ENCODE results near the gene NLK.
A peak's percentile ranks its signal among the peaks of the same experiment; 100 is the strongest.

- no peak for TF ChIP-seq CTCF (IDR thresholded peaks at IDR 0.05; ENCODE audit: extremely low read depth in 1 of 2, insufficient read depth in 1 of 2, low read depth in 1 of 2, low read length in 2 of 2)
- no peak for TF ChIP-seq MYC (IDR thresholded peaks at IDR 0.05; ENCODE audit: low read depth, low read length)
- no peak for TF ChIP-seq EZH2 (IDR thresholded peaks at IDR 0.05; ENCODE audit: borderline replicate concordance, low read depth, low read length, severe bottlenecking)
- no peak for TF ChIP-seq POLR2AphosphoS5 (IDR thresholded peaks at IDR 0.05; ENCODE audit: insufficient read depth, low read depth, low read length)
- peak; percentile 52 for TF ChIP-seq GATA2 (IDR thresholded peaks at IDR 0.05; ENCODE audit: insufficient read depth, insufficient read length, low read depth, low read length)
- TF ChIP-seq POLR2A (IDR thresholded peaks at IDR 0.05; ENCODE audit: low read depth, low read length) = no peak
- TF ChIP-seq MAX (IDR thresholded peaks at IDR 0.05; ENCODE audit: insufficient read depth, insufficient read length) = no peak
Measured at GRCh38 chr17:28112606-28113005, 70.1 kb downstream of the NLK start.

All from endothelial cell of umbilical vein (primary cell).